HG03097 (cell line): Measurements from ENCODE around the gene FTO.

Source experiments
- ATAC-seq: cut with Tn5 transposase; IDR thresholded peaks from one replicate; pipeline ENCODE4 v1.9.1; 2021; ENCODE audit not compliant: unreplicated experiment, low FRiP score

The FTO gene

DNA sequence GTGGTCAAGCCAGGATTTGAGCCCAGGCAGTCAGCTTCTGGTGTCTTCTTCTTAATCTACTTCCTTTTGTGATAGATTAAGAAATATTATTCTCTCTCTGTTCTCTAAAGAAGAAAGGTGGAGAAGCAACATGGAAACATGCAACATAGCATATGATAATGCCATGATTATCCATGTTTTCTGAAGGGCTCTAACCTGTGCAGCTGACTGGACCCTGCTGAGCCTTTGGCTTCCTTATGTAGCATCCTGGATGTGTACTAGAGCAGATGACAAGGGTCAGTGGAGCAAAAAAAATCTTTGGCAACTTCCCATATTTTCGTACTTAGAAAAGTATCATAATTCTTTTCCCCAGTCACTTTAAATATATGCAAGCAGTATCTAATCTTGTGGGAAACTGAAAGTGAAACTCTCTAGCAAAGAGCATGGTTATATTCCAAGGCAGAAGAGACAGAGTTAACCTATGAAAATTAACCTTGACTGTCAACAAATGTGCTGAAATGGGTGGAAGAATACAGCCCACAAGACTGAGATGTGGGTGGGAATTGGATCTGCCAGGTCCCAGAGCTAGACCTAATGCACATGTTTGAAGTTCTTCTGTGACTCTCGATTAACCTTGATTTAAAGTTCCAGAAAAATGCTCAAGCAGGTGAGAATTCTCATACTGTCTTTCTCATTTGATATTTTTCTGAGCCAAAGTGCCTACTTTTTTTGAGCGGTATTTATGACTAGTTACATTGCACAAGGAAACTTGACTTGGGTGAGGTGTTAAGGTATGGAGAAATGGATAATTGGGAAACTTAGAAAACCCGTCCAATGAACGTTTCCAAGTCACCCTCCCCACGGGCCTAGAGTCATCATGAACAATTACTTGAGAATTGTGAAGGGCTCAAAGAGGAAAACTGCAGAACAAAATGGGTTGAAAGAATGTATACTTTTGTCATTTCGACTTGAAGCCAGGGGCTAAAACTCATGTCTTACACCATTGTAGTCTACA is 248.6 kb downstream of the FTO start:
- ATAC-seq = peak; percentile 44

DNA sequence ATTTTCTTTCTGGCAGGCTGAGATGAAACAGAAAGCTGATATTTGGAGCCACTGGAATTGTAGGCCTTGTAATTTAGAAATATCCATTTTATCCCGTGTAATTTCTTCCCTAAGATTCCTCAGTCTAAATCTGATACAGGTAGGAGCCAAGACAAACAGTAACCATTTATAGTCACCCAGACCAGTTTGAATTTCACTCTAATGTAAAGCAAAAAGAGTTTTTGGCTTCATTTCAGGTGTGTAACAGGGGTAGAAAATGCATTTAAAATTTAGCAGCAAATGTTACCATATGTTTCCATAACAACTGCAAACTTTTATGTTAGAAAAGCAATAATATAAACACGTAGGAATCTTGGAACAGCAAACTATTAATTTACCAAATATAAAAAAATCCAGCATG is 249.4 kb downstream of the FTO start:
- ATAC-seq = no peak

DNA sequence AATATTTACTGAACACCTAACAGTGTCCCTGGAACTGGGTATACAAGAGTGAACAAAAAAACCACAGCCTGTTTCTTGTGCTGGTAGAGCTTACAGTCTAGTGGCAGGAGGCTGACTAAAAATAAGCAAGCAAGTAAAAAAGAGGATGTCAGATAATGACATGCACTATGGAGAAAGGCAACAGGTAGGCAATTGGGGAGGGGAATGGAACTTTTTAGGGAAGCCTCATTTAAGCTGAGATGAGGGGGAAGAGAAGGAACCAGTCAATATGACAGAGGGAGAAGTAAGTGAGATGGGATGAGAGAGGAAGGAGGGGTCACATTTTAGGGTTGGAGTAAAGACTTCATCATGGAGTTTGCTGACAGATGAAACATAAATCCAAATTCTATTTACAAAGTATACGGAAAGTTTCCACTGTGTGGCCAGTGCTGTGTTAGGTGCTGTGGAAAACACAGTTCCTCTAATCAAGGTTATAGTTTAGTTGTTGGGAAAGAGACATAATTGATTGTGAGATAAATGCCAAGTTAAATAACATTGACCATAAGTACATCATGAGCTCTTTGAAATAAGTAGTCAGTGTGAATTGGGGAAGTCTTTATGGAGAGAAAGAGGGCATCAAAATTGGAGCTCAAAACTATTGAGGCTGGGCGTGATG is 251.4 kb downstream of the FTO start:
- ATAC-seq = no peak

GRCh38 chr16:53958341-53958880 is 254.5 kb downstream of the FTO start:
- ATAC-seq = no peak

GRCh38 chr16:53960050-53960812 is 256.3 kb downstream of the FTO start:
- no peak for ATAC-seq

DNA sequence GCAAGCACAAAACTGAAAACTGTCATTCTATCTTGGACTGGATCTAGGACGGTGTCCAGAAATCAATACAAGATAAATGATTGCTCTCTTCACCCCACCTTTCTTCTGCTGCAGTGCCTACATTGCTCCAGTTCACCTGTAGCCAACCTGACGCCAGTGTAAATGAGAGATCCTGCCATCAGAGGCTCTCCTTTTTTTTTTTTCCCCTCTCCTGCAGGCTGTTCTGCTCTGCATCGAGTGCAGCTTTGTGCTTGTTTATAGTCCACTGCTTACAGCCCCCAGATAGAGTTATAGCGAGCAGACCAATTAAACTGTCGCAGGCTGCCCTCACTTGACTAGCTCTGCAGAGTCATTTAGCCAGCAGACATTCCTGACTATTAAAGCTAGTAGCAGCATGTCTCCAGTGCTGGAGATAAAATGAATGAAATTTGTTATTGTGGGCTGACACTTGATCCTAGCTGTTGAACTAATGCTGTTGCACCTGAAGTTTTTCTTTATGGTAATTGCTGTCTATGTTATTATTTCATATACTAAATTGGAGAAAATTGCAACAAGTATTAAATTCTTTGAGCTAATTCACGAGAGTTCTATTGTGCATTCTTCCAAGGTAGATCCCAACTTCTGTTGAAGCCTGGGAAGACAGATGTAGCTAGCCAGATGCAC is 257.1 kb downstream of the FTO start:
- no peak for ATAC-seq

DNA sequence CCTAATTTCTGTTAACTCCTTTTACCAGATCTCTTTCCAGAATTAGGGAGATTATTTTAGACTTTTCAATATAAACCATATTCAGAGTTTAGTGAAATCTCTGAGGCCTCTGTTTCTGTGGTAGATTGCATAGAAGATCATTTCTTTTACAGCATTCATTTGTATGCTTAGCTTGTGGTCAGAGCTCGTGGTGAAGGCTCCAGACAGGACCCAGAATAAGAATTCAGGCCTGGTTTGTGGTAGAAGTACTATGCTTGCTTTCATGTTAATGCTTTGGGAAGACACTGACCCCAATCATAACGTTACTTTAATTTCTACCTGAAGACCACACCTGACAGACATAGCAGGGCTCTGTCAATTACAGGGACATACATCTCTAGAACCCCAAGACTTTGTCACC is 258.1 kb downstream of the FTO start:
- no peak for ATAC-seq

DNA sequence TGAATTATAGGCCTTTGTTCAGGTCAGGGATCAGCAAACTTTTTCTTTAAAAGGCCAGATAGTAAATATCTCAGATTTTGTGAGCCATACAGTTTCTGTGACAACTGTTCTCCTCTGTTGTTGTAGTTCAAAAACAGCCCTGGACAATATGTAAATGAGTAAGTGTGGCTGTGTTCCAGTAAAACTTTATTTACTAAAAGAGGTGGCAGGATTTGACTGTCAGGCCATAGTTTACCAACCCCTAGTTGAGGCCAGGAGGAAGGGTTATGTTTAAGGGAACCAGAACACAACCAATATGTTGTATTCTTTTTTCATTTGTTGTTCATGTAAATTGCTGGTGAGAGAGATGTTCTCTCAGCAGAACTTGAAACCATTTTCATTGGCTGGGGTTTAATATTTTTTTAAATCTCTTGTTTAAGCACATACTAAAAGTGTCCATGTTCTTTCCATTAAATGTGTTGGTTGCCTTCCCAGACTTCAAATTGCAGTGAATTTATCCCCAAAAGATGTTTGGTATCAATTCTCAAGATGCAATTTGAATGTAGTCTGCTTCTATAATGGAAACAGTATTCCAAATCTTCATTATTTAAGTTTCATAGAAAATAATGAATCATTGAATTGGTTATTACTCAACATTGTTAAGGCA is 260.3 kb downstream of the FTO start:
- no peak for ATAC-seq

GRCh38 chr16:53966821-53967571 is 263.0 kb downstream of the FTO start:
- ATAC-seq = no peak

- no peak for ATAC-seq
These were observed 263.6 kb downstream of the FTO start for GRCh38 chr16:53967572-53967971.

- ATAC-seq = no peak
These were observed 264.5 kb downstream of the FTO start for GRCh38 chr16:53968454-53968853.

DNA sequence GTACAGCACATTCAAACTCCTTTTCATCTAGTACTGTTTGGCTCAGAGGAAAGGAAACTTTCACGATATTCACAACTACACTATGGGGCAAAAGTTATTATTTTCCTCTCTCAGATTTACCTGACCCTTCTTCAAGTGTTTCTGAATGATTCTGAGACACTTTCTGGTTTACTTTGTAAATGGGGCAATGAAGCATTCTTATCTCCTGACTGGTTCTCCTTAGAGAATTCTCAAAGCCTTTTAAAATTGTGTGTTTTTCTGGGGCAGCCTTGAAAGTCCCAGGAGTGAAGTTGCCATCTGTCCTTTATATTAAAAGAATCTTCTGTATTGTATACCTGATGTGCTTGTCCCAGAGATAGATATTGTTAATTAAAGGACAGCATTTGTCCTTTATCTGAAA is 264.9 kb downstream of the FTO start:
- ATAC-seq = no peak

- ATAC-seq = no peak
These were observed 267.7 kb downstream of the FTO start for GRCh38 chr16:53971616-53972015.

DNA sequence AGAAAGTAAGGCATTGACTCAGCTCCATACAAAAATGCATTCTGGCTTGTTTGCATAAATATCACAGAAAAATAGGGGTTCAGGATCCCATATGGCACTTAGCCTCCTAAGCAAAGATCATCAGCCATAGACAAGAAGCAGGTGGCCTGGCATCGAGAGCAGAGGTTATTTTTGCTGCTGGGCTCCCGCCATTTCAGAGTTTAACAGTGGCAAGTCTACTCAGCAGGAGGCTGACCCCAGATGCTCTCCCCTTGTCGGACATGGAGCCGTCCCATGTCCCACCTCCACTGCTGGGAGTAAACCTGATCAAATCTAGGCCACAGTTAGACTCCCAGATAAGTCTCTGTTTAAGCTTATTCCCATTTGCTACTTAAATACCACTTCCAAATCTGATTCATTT is 269.1 kb downstream of the FTO start:
- ATAC-seq = no peak

DNA sequence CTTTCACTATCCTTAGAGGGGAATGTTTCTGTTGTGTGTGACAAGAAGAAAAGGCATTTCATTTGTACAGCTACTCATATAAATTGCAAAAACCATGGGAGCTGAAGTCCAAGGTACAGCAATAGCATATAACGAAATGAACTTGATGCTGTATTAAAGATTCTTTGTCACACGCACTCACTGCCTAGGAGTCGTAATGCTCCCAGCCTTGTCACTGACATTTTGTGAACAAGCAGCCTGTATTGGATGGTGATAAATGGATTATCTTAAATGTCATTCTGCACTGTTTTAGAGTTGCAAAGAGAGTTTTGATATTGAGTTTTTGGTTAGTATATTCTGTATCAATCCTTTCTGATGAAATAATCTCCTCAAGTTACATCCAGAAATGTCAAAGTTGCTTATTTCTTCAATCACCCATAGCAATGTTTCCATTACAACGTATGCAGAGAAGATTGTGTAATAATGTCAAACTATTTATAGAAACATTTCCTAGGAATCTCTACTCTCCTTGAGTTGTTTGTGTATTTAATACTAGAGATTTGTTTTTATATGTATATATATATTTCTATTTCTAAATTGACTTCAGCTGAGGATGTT is 270.6 kb downstream of the FTO start:
- no peak for ATAC-seq

DNA sequence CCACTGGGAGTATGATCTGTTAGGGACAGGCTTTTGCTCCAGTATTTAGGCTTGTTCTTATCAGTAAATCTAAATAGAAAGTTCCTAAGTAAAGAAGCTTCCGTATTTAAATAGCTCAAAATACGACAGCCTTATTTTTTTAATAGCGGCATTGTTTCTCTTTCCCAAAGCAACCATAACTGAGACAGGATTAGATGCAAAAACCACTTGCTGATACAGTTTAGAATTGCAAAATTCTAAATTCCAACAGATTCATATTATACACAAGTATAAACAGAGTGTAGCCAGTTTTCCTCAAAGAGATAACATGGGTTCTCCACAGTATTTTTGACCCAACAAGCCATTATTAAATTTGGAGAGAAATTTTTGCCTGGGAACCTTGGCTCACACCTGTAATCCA is 276.7 kb downstream of the FTO start:
- ATAC-seq = no peak

GRCh38 chr16:53982631-53983042 is 278.7 kb downstream of the FTO start:
- no peak for ATAC-seq

- ATAC-seq = no peak
These were observed 281.0 kb downstream of the FTO start for GRCh38 chr16:53984936-53985335.

DNA sequence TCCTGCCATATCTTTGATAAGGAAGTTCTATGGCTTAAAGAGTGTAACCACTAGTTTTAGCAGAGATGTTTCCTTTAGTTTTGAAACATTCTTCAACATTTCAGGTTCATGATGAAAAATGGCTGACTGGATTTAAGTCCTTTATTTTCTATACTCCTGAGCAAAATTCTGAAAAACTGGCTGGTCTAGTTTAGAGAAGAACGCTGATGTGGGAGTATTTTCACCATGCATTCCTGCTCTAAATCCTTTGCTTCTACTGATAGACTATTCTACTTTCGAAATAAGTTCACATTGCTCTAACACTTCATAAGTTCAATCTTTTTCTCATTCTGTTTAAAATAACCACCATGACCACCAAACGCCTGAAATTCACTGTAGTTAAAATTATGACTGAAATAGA is 281.9 kb downstream of the FTO start:
- no peak for ATAC-seq
